Effector CD8-positive, alpha-beta T cell (primary cell): ENCODE results near the gene MCF2L.
"Not testable (repeated sequence)": the region's sequence is repeated elsewhere in the genome, so short reads cannot be mapped to it uniquely, and the experiment has no call there.

Experiments used
- DNase-seq: peaks from one replicate; lab custom pipeline; 2025; lab: John Stamatoyannopoulos, UW

MCF2L gene

GRCh38 chr13:113050734-113051431 lies 81.9 kb downstream of the MCF2L start:
- DNase-seq = no peak

GRCh38 chr13:113051641-113052040 lies 82.6 kb downstream of the MCF2L start:
- DNase-seq = no peak

GRCh38 chr13:113052206-113052605 lies 83.2 kb downstream of the MCF2L start:
- DNase-seq = no peak

GRCh38 chr13:113052971-113053370 lies 84.0 kb downstream of the MCF2L start:
- DNase-seq = no peak

GRCh38 chr13:113053376-113053775 lies 84.4 kb downstream of the MCF2L start:
- DNase-seq = no peak

- DNase-seq = no peak
These were observed 85.0 kb downstream of the MCF2L start for GRCh38 chr13:113053801-113054604.

GRCh38 chr13:113057084-113057483 lies 88.1 kb downstream of the MCF2L start:
- no peak for DNase-seq

GRCh38 chr13:113057559-113057958 lies 88.5 kb downstream of the MCF2L start:
- DNase-seq = not testable (repeated sequence)

GRCh38 chr13:113058129-113058987 lies 89.3 kb downstream of the MCF2L start:
- no peak for DNase-seq

- DNase-seq = no peak
These were observed 90.2 kb downstream of the MCF2L start for GRCh38 chr13:113058988-113059850.

- no peak for DNase-seq
These were observed 90.9 kb downstream of the MCF2L start for GRCh38 chr13:113059891-113060290.

GRCh38 chr13:113060557-113061270 lies 91.7 kb downstream of the MCF2L start:
- no peak for DNase-seq

- DNase-seq = no peak
These were observed 92.2 kb downstream of the MCF2L start for GRCh38 chr13:113061271-113061625.

- DNase-seq = no peak
These were observed 92.9 kb downstream of the MCF2L start for GRCh38 chr13:113061796-113062425.

GRCh38 chr13:113062691-113063090 lies 93.7 kb downstream of the MCF2L start:
- no peak for DNase-seq

- no peak for DNase-seq
These were observed 94.1 kb downstream of the MCF2L start for GRCh38 chr13:113063091-113063491.

GRCh38 chr13:113064000-113064533 lies 95.1 kb downstream of the MCF2L start:
- DNase-seq = no peak

- no peak for DNase-seq
These were observed 95.8 kb downstream of the MCF2L start for GRCh38 chr13:113064534-113065405.
